Colonic mucosa (tissue), 4 donors: ENCODE results near the gene ARID5B. TPM values are rescaled to one million over a fixed set of nuclear protein-coding genes. Genes with fewer than 3 reads are reported as not detected.
A peak's percentile ranks its signal among the peaks of the same experiment; 100 is the strongest.

Source experiments
- DNase-seq: peaks from one replicate; pipeline ENCODE4 v3.0.0-alpha.2; 2020
- H3K27ac ChIP-seq: fragments of 200-600 bp; one replicate; pipeline ENCODE4 v1.8.0; 2021
- H3K27me3 ChIP-seq: fragments of 200-600 bp; one replicate; pipeline ENCODE4 v1.8.0; 2021
- H3K36me3 ChIP-seq: fragments of 200-600 bp; one replicate; pipeline ENCODE4 v1.8.0; 2021
- H3K4me1 ChIP-seq: fragments of 200-600 bp; one replicate; pipeline ENCODE4 v1.8.0; 2021; ENCODE audit warnings: mild to moderate bottlenecking
- H3K4me3 ChIP-seq: fragments of 200-600 bp; one replicate; pipeline ENCODE4 v1.8.0; 2021
- H3K9ac ChIP-seq, 2 donors: one replicate each; pipeline ENCODE4 v1.7.0; 2013; ENCODE audit warnings: control low read depth in 2 of 2, low read depth in 2 of 2, low read length in 2 of 2
- H3K9me3 ChIP-seq: fragments of 200-600 bp; one replicate; pipeline ENCODE4 v1.8.0; 2021
- CTCF ChIP-seq: fragments of 200-600 bp; IDR thresholded peaks from one replicate; pipeline ENCODE4 v1.8.0; 2022; ENCODE audit warnings: antibody characterized with exemption, mild to moderate bottlenecking
- intact Hi-C: fragments of 100-400 bp; cut with DNase I; formaldehyde crosslinking; loops from one replicate; pipeline ENCODE4 v1.14.1; 2022
- total RNA-seq, 2 donors: library from RNA; stranded (reverse); fragmentation: NEBNext Ultra II Directional in 1 of 2; extraction: Animal tissue kit (Norgen Biotek cat#: 25700) in 1 of 2; gene quantifications; one replicate each; pipeline ENCODE4 v1.2.1, GENCODE V29; 2021
- donor health status: healthy.
- donor health status: DM: no; HTN: no; CAD: no.
- donor health status: DM: no; HTN: no; CAD: no.

The ARID5B gene
- total RNA-seq, 2 donors from 2014 or later = 18.8 to 27.2 TPM

GRCh38 chr10:62037166-62037831 lies 135.8 kb downstream of the ARID5B start:
- peak overlapping the region in 1 of 2 donors; percentile 51 for H3K9ac ChIP-seq
- no peaks in the 10 kb centered on the region for H3K27me3 ChIP-seq
- peak overlapping the region; percentile 50 for H3K27ac ChIP-seq
- DNase-seq = no peak
- no peak overlapping the region for H3K4me3 ChIP-seq
- no peaks in the 10 kb centered on the region for H3K36me3 ChIP-seq
- intact Hi-C loops = loop anchor here (5.0 kb wide), 2 partner anchors 135 to 210 kb away; partner anchors contain the start of gene ARID5B
- TF ChIP-seq CTCF = no peak
- H3K4me1 ChIP-seq = peaks cover 3% of the 10 kb centered on the region
- no peaks in the 10 kb centered on the region for H3K9me3 ChIP-seq

GRCh38 chr10:62037890-62038608 lies 136.6 kb downstream of the ARID5B start:
- no peaks in the 10 kb centered on the region for H3K36me3 ChIP-seq
- H3K27me3 ChIP-seq = no peaks in the 10 kb centered on the region
- H3K9me3 ChIP-seq = no peaks in the 10 kb centered on the region
- H3K4me3 ChIP-seq = no peak overlapping the region
- no peak for DNase-seq
- no peak for TF ChIP-seq CTCF
- intact Hi-C loops = loop anchor here (5.0 kb wide), 2 partner anchors 136 to 209 kb away; partner anchors contain the start of gene ARID5B
- peak overlapping the region in 1 of 2 donors; percentile 62 for H3K9ac ChIP-seq
- H3K4me1 ChIP-seq = peaks cover 3% of the 10 kb centered on the region
- peak overlapping the region; percentile 50 for H3K27ac ChIP-seq

- peak overlapping the region; percentile 48 to 62 for H3K9ac ChIP-seq
- no peaks in the 10 kb centered on the region for H3K36me3 ChIP-seq
- H3K4me1 ChIP-seq = peaks cover 3% of the 10 kb centered on the region
- TF ChIP-seq CTCF = peak; percentile 77
- peak; percentile 85 for DNase-seq
- H3K4me3 ChIP-seq = no peak overlapping the region
- intact Hi-C loops = loop anchor here (5.0 kb wide), 2 partner anchors 136 to 209 kb away; partner anchors contain the start of gene ARID5B
- H3K27ac ChIP-seq = peak overlapping the region; percentile 50
- no peaks in the 10 kb centered on the region for H3K27me3 ChIP-seq
- H3K9me3 ChIP-seq = no peaks in the 10 kb centered on the region
These were observed 137.2 kb downstream of the ARID5B start for GRCh38 chr10:62038609-62039190.

- Histone ChIP-seq H3K4me3 (no peak overlapping the region), H3K27ac (no peak overlapping the region), H3K4me1 (peaks cover 3% of the 10 kb centered on the region), H3K9ac (no peak overlapping the region), H3K36me3 (no peaks in the 10 kb centered on the region), H3K9me3 (no peaks in the 10 kb centered on the region), H3K27me3 (no peaks in the 10 kb centered on the region)
- intact Hi-C loops = loop anchor here (5.0 kb wide), 2 partner anchors 138 to 207 kb away; partner anchors contain the start of gene ARID5B
- no peak for TF ChIP-seq CTCF
- no peak for DNase-seq
These were observed 138.5 kb downstream of the ARID5B start for GRCh38 chr10:62039954-62040353.

GRCh38 chr10:62040881-62041280 lies 139.4 kb downstream of the ARID5B start:
- no peak for DNase-seq
- Histone ChIP-seq H3K4me3 (no peak overlapping the region), H3K4me1 (peaks cover 3% of the 10 kb centered on the region), H3K36me3 (no peaks in the 10 kb centered on the region), H3K27me3 (no peaks in the 10 kb centered on the region), H3K9ac (no peak overlapping the region), H3K9me3 (no peaks in the 10 kb centered on the region), H3K27ac (no peak overlapping the region)
- intact Hi-C loops = no loop called here
- TF ChIP-seq CTCF = no peak
